GM12873 (cell line): ENCODE measurements around the gene CAP2.

Experiments
- CTCF ChIP-seq: IDR thresholded peaks from 2 replicates; pipeline ENCODE4 v1.5.1; 2012; ENCODE audit warnings: low read depth, mild to moderate bottlenecking, moderate library complexity, low read length, control low read depth; ENCODE audit not compliant: insufficient read depth; ENCODE audit errors: missing control alignments

The CAP2 gene

DNA sequence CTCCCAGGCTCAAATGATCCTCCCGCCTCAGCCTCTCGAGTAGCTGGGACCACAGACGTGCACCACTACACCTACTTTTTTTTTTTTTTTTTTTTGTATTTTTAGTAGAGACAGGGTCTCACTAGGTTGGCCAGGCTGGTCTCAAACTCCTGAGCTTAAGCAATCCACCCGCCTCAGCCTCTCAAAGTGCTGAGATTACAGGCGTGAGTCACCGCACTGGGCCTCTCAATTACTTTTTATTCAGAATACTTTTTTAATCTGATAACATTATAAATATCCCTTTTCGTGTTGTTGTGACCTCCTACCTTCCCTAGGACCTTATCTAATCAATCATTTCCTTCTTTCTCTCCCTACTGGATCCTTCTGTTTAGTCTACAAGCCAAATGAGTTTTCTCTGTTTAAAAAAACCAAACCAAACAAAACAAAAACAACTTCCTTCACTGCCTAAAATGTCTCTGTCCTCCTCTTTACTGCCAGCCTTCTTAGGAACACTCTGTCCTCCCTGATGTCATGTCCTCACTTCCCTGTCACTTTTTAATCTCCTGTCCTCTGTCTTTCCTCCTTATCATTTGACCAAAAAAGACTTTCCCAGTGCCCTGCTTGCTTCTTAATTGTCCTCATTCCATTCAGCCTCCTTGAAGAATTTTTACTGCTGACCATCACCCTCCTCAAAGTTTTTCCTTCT lies 85.0 kb downstream of the CAP2 start:
- no peak for TF ChIP-seq CTCF

- no peak for TF ChIP-seq CTCF
Observed at GRCh38 chr6:17478946-17479345, 85.6 kb downstream of the CAP2 start.

DNA sequence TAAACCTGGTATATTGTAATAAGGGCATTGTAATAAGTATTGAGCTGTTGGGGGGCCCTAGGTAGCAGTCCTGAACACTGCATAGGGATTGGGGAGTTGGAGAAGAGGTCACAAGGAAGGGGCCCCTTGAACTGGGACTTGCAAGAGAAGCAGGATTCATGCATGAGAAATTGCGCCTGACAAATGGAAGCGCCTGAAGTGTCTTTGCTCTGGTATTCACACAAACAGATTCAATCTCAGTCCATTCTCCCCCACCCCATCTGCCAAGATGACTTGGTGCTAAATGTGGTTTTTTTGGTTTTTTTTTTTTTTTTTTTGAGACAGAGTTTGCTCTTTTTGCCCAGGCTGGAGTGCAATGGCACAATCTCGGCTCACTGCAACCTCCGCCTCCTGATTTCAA lies 87.1 kb downstream of the CAP2 start:
- no peak for TF ChIP-seq CTCF

DNA sequence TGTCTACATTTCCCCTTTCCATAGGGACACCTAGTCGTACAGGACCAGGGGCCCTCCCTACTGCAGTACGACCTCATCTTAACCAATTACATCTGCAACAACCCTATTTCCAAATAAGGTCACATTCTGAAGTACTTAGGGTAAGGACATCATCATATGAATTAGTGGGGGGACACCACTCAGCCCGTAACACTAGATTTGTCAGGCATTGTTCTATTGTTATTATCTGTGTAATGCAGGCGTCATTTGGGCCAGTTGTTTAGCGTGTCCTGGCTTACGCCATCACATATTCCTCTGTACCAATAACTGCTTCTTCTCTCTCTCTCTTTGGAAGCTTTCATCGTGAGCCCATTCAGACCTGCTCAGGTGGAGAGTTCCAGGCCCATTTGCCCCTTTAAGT lies 89.3 kb downstream of the CAP2 start:
- TF ChIP-seq CTCF, result no peak

DNA sequence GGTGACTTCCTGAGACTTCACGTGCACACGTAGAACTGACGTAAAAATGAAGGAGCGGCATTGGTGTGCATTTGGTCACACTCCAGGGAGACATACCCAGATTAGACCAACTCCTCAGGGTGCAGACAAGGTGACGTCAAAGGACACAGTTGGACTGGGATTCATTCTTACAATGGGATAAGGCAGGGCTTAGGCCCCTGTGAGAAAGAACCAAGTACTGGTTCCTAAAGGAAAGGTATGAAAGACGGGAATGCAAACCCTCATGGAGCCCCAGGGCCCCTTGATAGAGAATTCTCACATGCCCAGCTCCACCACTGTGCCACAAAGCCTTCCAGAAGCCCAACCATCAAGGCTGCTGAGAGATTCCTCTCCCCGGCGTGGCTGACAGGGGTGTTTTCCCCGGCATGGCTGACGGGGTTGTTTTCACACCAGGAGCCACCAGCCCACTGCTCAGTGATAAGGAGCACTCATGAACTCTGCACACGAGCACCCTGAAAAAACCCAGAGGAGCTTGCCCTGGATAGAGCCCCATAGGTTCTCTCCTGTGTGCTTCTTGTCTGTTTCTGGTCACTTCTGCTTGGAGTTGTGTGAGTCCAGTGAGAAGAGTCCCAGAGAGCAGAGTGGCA lies 90.1 kb downstream of the CAP2 start:
- no peak for TF ChIP-seq CTCF

GRCh38 chr6:17484201-17484849 lies 90.9 kb downstream of the CAP2 start:
- TF ChIP-seq CTCF, result no peak

- no peak for TF ChIP-seq CTCF
Observed at GRCh38 chr6:17485181-17485580, 91.8 kb downstream of the CAP2 start.
